ENCODE measurements around the gene SEZ6L2.

Gene SEZ6L2

DNA sequence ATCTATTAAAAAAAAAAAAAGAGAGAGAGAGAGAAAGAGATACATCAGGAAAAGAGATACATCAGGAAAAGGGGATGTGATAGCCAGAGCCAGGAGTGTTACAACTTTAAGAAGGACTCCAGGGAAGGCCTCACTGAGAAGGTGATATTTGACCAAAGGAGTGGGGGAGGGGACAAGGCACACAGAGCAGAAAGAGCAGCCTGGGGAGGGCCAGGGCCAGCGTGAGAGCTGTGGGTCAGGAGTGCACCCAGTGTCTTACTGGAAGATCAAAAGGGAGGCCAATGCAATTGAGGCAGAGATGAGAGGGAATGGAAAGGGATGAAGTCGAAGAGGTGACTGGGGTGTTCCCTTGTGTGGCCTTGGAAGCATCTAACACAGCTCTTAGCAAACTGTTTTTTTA is 8.6 kb upstream of the SEZ6L2 start:
- TF ChIP-seq, protein P1, sequence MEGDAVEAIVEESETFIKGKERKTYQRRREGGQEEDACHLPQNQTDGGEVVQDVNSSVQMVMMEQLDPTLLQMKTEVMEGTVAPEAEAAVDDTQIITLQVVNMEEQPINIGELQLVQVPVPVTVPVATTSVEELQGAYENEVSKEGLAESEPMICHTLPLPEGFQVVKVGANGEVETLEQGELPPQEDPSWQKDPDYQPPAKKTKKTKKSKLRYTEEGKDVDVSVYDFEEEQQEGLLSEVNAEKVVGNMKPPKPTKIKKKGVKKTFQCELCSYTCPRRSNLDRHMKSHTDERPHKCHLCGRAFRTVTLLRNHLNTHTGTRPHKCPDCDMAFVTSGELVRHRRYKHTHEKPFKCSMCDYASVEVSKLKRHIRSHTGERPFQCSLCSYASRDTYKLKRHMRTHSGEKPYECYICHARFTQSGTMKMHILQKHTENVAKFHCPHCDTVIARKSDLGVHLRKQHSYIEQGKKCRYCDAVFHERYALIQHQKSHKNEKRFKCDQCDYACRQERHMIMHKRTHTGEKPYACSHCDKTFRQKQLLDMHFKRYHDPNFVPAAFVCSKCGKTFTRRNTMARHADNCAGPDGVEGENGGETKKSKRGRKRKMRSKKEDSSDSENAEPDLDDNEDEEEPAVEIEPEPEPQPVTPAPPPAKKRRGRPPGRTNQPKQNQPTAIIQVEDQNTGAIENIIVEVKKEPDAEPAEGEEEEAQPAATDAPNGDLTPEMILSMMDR (IDR thresholded peaks at IDR 0.05), result no peak

GRCh38 chr16:29906520-29907244 is 7.3 kb upstream of the SEZ6L2 start:
- TF ChIP-seq, protein P1 (IDR thresholded peaks at IDR 0.05), result no peak

GRCh38 chr16:29905668-29906067 is 6.3 kb upstream of the SEZ6L2 start:
- TF ChIP-seq, protein P1 (IDR thresholded peaks at IDR 0.05), result no peak

DNA sequence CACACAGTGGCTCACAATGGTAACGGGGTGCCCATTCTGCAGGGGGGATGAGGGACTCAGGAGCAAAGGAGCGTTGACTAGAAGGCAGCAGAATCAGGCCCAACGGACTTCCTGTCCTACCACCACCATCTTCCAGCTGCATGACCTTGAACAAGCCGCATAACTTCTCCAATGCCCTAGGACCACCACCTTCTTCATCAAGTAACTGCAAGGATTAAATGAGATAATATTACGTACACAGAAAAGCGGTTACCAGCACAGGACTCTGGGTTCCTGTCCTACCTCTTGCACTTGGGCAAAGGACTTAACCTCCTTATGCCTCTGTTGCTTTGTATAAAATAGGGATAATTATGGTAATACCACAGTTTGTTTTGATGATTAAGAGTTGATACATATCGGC is 5.6 kb upstream of the SEZ6L2 start:
- TF ChIP-seq, protein P1 (IDR thresholded peaks at IDR 0.05), result no peak

GRCh38 chr16:29903590-29903989 is 4.2 kb upstream of the SEZ6L2 start:
- TF ChIP-seq, protein P1 (IDR thresholded peaks at IDR 0.05), result no peak

GRCh38 chr16:29901607-29901945 is 2.2 kb upstream of the SEZ6L2 start:
- TF ChIP-seq, protein P1 (IDR thresholded peaks at IDR 0.05), result no peak

DNA sequence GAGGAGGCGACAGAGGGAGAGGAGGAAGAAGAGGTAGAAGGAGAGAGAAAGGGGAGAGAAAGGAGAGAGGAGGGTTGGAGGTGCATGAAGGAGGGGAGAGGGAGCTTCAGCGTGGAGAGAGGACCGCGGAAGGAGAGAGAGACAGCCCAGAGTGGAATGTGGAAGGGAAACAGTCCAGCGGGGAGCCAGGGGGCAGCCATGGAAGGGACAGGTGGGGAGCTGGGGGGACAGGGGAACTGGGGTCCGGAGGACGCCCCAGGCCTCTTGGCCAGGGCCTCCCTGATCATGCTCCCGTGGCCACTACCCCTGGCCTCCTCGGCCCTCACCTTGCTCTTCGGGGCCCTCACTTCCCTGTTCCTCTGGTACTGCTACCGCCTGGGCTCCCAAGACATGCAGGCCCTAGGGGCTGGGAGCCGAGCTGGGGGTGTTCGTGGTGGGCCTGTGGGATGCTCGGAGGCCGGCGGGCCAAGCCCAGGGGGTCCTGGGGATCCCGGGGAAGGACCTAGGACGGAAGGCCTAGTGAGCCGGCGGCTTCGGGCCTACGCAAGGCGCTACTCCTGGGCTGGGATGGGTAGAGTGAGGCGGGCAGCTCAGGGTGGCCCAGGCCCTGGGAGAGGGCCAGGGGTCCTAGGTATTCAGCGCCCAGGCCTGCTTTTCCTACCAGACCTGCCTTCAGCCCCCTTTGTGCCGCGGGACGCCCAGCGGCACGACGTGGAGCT is 1.7 kb upstream of the SEZ6L2 start:
- TF ChIP-seq, protein P1 (IDR thresholded peaks at IDR 0.05), result no peak

Measured in LNCAP (cell line).